HEK293T (cell line): ENCODE results near the gene ALDOA.

Experiments
- CTBP1 ChIP-seq: fragments of 450-650 bp; IDR thresholded peaks from 2 replicates; pipeline ENCODE4 v1.6.1; 2016; ENCODE audit warnings: borderline replicate concordance
- FOXA1 ChIP-seq: fragments of 450-650 bp; IDR thresholded peaks from 2 replicates; pipeline ENCODE4 v1.6.1; 2016; ENCODE audit warnings: mild to moderate bottlenecking
- FOXK2 ChIP-seq: fragments of 450-650 bp; IDR thresholded peaks from 2 replicates; pipeline ENCODE4 v1.6.1; 2016; ENCODE audit warnings: mild to moderate bottlenecking
- FOXM1 ChIP-seq: fragments of 450-650 bp; IDR thresholded peaks from 2 replicates; pipeline ENCODE4 v1.6.1; 2017; ENCODE audit warnings: mild to moderate bottlenecking, borderline replicate concordance
- HDGF ChIP-seq: fragments of 450-650 bp; IDR thresholded peaks from 2 replicates; pipeline ENCODE4 v1.6.1; 2017; ENCODE audit warnings: antibody characterized with exemption, borderline replicate concordance
- L3MBTL2 ChIP-seq: fragments of 450-650 bp; conservative IDR thresholded peaks from 2 replicates; pipeline ENCODE4 v1.6.1; 2016; ENCODE audit warnings: mild to moderate bottlenecking
- SP1 ChIP-seq: fragments of 450-650 bp; IDR thresholded peaks from 2 replicates; pipeline ENCODE4 v1.6.1; 2017
- SUZ12 ChIP-seq: fragments of 450-650 bp; IDR thresholded peaks from 2 replicates; pipeline ENCODE4 v1.6.1; 2016; ENCODE audit warnings: mild to moderate bottlenecking

GRCh38 chr16:30031477-30031918, 34.1 kb upstream of the ALDOA start:
- TF ChIP-seq SP1 = no peak
- no peak for TF ChIP-seq L3MBTL2
- no peak for TF ChIP-seq HDGF
- no peak for TF ChIP-seq FOXM1
- no peak for TF ChIP-seq FOXA1
- no peak for TF ChIP-seq FOXK2
- TF ChIP-seq CTBP1 = no peak
- TF ChIP-seq SUZ12 = no peak
